ENCODE data around the gene DNAH2. TPM values are rescaled to one million over a fixed set of nuclear protein-coding genes. Genes with fewer than 3 reads are reported as not detected.

The DNAH2 gene
- total and polyA plus RNA-seq, 2 of the 13 experiments (the other 11 are each of a cell fraction or from before 2014, with no cell fraction given): not detected

GRCh38 chr17:7834957-7835813 lies 117.6 kb downstream of the DNAH2 start (continued):
- no peak for TF ChIP-seq ZNF513 (CRISPR knock-in tag; conservative IDR thresholded peaks at IDR 0.05)
- TF ChIP-seq PAWR (CRISPR knock-in tag; IDR thresholded peaks at IDR 0.05; ENCODE audit: borderline replicate concordance): no peak
- peak; percentile 16; the same call in 1 of the 2 replicates for TF ChIP-seq CSRNP1 (CRISPR knock-in tag; IDR thresholded peaks at IDR 0.05)
- no peak for TF ChIP-seq RERE (CRISPR knock-in tag; IDR thresholded peaks at IDR 0.05; ENCODE audit: low read depth)
- no peak for TF ChIP-seq PHF5A (CRISPR knock-in tag; IDR thresholded peaks at IDR 0.05; ENCODE audit: low read depth, unreplicated experiment)
- TF ChIP-seq U2AF1 (optimal IDR thresholded peaks at IDR 0.05; ENCODE audit: low read depth, low read length): no peak
- peak; percentile 7; the same call in 1 of the 2 replicates for TF ChIP-seq ZZZ3 (CRISPR knock-in tag; IDR thresholded peaks at IDR 0.05; ENCODE audit: borderline replicate concordance)
- TF ChIP-seq FOXP1 (IDR thresholded peaks at IDR 0.05): no peak
- TF ChIP-seq FOXP1 (CRISPR knock-in tag; IDR thresholded peaks at IDR 0.05): peak; percentile 20; the same call in 1 of the 2 replicates
- no peak; the same call in 1 of the 2 replicates for TF ChIP-seq HOXA5 (CRISPR knock-in tag; IDR thresholded peaks at IDR 0.05)
- TF ChIP-seq HMGXB4 (CRISPR knock-in tag; IDR thresholded peaks at IDR 0.05; ENCODE audit: borderline replicate concordance in 1 of 2, low read depth in 1 of 2): peak; percentile 18 to 69; a peak in 2 of 4 replicates
- no peak for TF ChIP-seq PAX8 (CRISPR knock-in tag; IDR thresholded peaks at IDR 0.05; ENCODE audit: borderline replicate concordance)
- no peak for TF ChIP-seq NPAS2 (CRISPR knock-in tag; IDR thresholded peaks at IDR 0.05; ENCODE audit: borderline replicate concordance)
- no peak for TF ChIP-seq ARHGAP35 (CRISPR knock-in tag; IDR thresholded peaks at IDR 0.05; ENCODE audit: borderline replicate concordance)
